Prostate gland (tissue), 2 donors: ENCODE measurements around the gene TOX3. TPM values are rescaled to one million over a fixed set of nuclear protein-coding genes. Genes with fewer than 3 reads are reported as not detected.

Experiments used
- DNase-seq: peaks from one replicate; pipeline ENCODE4 v3.0.0-alpha.2; 2019; ENCODE audit warnings: low spot score
- H3K27ac ChIP-seq, 2 donors: fragments of 200-600 bp; sonication (generic); 2 replicates each; pipeline ENCODE4 v1.5.1; 2017 to 2019
- H3K27me3 ChIP-seq: fragments of 200-600 bp; sonication (generic); replicated peaks from 2 replicates; pipeline ENCODE4 v1.5.1; 2019; ENCODE audit not compliant: insufficient read depth
- H3K36me3 ChIP-seq, 2 donors: fragments of 200-600 bp; sonication (generic); 1 replicate in 1 of 2; 2 replicates in 1 of 2; pipeline versions ENCODE4 v1.5.1 to v1.8.1; 2017 to 2019
- H3K4me1 ChIP-seq: fragments of 200-600 bp; sonication (generic); replicated peaks from 2 replicates; pipeline ENCODE4 v1.5.1; 2019
- H3K4me3 ChIP-seq, 2 donors: fragments of 200-600 bp; sonication (generic); 2 replicates each; pipeline ENCODE4 v1.5.1; 2017 to 2019
- H3K9me3 ChIP-seq: fragments of 200-600 bp; sonication (generic); 2 replicates; pipeline ENCODE4 v1.5.1; 2017
- POLR2A ChIP-seq: fragments of 450-650 bp; IDR thresholded peaks from one replicate; pipeline ENCODE4 v1.6.1; 2016; ENCODE audit warnings: antibody characterized with exemption, mild to moderate bottlenecking
- POLR2AphosphoS5 ChIP-seq: sonication (generic); formaldehyde crosslinking; IDR thresholded peaks from one replicate; pipeline ENCODE4 v1.6.1; 2017; ENCODE audit warnings: antibody characterized with exemption
- WGBS: methylation state at CpG from one replicate; pipeline ENCODE4 v1.1.5; 2018; 5-methylcytosine and 5-hydroxymethylcytosine counted together
- intact Hi-C: fragments of 100-400 bp; cut with DNase I; formaldehyde crosslinking; loops from one replicate; pipeline ENCODE4 v1.14.2; 2022
- total RNA-seq, 2 donors: library from RNA; depleted of rRNA; stranded (reverse); fragments of >200 nt; gene quantifications; one replicate each; pipeline ENCODE4 v1.1.0, GENCODE V29; 2016
- TF ChIP-seq, protein P1 (sequence below), 4 experiments: fragments of 200-600 bp in 2 of 4; fragments of 450-650 bp in 2 of 4; sonication (generic) in 2 of 4; IDR thresholded peaks; 1 replicate in 3 of 4; 2 replicates in 1 of 4; pipeline ENCODE4 v1.5.1; 2016 to 2019; ENCODE audit warnings: antibody characterized with exemption in 4 of 4, mild to moderate bottlenecking in 2 of 4, moderate library complexity in 2 of 4

The TOX3 gene
- total RNA-seq, 2 donors from 2014 or later, result 0.57 to 1.7 TPM

GRCh38 chr16:52537516-52537915, 9.4 kb downstream of the TOX3 start:
- TF ChIP-seq POLR2AphosphoS5 (no peak), POLR2A (no peak)
- TF ChIP-seq, protein P1, sequence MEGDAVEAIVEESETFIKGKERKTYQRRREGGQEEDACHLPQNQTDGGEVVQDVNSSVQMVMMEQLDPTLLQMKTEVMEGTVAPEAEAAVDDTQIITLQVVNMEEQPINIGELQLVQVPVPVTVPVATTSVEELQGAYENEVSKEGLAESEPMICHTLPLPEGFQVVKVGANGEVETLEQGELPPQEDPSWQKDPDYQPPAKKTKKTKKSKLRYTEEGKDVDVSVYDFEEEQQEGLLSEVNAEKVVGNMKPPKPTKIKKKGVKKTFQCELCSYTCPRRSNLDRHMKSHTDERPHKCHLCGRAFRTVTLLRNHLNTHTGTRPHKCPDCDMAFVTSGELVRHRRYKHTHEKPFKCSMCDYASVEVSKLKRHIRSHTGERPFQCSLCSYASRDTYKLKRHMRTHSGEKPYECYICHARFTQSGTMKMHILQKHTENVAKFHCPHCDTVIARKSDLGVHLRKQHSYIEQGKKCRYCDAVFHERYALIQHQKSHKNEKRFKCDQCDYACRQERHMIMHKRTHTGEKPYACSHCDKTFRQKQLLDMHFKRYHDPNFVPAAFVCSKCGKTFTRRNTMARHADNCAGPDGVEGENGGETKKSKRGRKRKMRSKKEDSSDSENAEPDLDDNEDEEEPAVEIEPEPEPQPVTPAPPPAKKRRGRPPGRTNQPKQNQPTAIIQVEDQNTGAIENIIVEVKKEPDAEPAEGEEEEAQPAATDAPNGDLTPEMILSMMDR (IDR thresholded peaks at IDR 0.05), result no peak
- H3K4me1 ChIP-seq, result no peaks in the 10 kb centered on the region
- no peak overlapping the region for H3K4me3 ChIP-seq
- no peak for DNase-seq
- H3K36me3 ChIP-seq, result no peaks in the 10 kb centered on the region
- 37% methylated on average over 3 of the region's 3 CpGs for WGBS
- intact Hi-C loops, result no loop called here
- H3K9me3 ChIP-seq, result no peaks in the 10 kb centered on the region
- no peaks in the 10 kb centered on the region for H3K27me3 ChIP-seq
- no peak overlapping the region for H3K27ac ChIP-seq

- no peak for DNase-seq
- H3K4me1 ChIP-seq, result no peaks in the 10 kb centered on the region
- 90% methylated on average over 3 of the region's 3 CpGs for WGBS
- no peak overlapping the region for H3K4me3 ChIP-seq
- no peak overlapping the region for H3K27ac ChIP-seq
- no peaks in the 10 kb centered on the region for H3K27me3 ChIP-seq
- H3K36me3 ChIP-seq, result no peaks in the 10 kb centered on the region
- TF ChIP-seq POLR2AphosphoS5 (no peak), POLR2A (no peak)
- TF ChIP-seq, protein P1 (IDR thresholded peaks at IDR 0.05), result no peak
- no peaks in the 10 kb centered on the region for H3K9me3 ChIP-seq
- intact Hi-C loops, result no loop called here
Observed at GRCh38 chr16:52535076-52535475, 11.9 kb downstream of the TOX3 start.

DNA sequence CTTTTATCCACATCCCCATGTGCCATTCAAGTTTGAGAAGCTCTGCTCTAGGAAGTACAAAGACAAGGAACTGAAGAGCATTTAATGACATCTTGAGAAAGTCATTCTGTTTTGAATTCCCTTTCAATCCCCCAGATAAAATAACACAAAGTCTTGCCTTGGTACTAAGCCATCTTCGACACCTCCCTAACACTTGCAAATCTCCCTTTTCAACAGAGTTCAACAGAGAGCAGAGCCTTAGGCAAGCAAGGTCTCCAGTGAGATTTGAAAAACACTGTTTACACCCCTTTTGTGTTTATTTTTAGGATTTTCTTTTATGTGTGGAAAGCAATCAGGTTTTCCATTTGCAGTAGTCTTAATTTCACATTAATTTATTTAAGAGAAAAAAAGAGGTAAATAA, 13.6 kb downstream of the TOX3 start:
- Histone ChIP-seq H3K36me3 (no peaks in the 10 kb centered on the region), H3K4me3 (no peak overlapping the region), H3K27me3 (no peaks in the 10 kb centered on the region), H3K27ac (no peak overlapping the region), H3K4me1 (no peaks in the 10 kb centered on the region), H3K9me3 (no peaks in the 10 kb centered on the region)
- 83% methylated on average over 1 of the region's 1 CpG for WGBS
- TF ChIP-seq POLR2AphosphoS5, result no peak
- TF ChIP-seq, protein P1 (IDR thresholded peaks at IDR 0.05), result no peak
- no peak for DNase-seq
- intact Hi-C loops, result no loop called here

DNA sequence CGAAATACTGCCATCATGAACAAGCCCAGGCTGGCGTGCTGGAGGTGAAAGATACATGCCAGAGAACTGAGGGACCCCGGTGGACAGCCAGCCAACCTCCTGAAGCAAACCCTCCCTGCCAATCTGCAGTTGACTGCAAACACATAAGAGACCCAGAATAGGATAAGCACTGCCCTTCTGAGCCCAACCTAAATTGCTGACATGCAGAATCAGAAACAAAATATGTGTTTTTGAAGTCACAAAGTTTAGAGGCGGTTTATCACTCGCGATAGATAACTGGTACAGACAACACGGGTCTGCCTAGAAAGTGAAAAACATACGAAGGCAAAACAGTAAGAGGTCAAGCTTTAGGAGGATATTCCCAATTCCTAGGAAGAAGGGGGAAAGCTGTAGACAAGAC, 14.6 kb downstream of the TOX3 start:
- no peaks in the 10 kb centered on the region for H3K4me1 ChIP-seq
- WGBS, result 89% methylated on average over 8 of the region's 8 CpGs
- H3K27me3 ChIP-seq, result no peaks in the 10 kb centered on the region
- intact Hi-C loops, result no loop called here
- H3K4me3 ChIP-seq, result no peak overlapping the region
- no peaks in the 10 kb centered on the region for H3K9me3 ChIP-seq
- no peak for DNase-seq
- no peak overlapping the region for H3K27ac ChIP-seq
- TF ChIP-seq POLR2A (no peak), POLR2AphosphoS5 (no peak)
- TF ChIP-seq, protein P1 (IDR thresholded peaks at IDR 0.05), result no peak
- no peaks in the 10 kb centered on the region for H3K36me3 ChIP-seq

DNA sequence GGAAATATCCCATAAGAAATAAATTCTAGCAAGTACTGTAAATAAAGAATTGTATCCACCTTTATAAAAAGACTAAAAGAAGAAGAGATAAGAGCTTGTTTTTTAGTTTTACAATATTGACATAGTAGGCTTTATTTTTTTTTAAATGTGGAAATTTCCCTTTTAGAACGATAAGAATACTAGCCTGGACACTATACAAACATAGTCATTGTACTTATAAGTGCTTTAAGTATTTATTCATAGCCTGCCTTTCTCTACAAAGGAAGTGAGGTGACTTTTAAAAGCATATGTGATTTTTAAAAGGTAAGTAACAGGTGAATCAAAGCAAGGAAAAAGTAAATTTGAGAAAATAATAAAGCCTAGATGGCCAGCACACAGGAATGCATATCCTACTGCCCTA, 17.7 kb downstream of the TOX3 start:
- no peak for DNase-seq
- intact Hi-C loops, result no loop called here
- H3K4me1 ChIP-seq, result no peaks in the 10 kb centered on the region
- H3K4me3 ChIP-seq, result no peak overlapping the region
- 42% methylated on average over 1 of the region's 1 CpG for WGBS
- no peaks in the 10 kb centered on the region for H3K36me3 ChIP-seq
- no peak overlapping the region for H3K27ac ChIP-seq
- H3K9me3 ChIP-seq, result no peaks in the 10 kb centered on the region
- no peaks in the 10 kb centered on the region for H3K27me3 ChIP-seq
- TF ChIP-seq POLR2A (no peak), POLR2AphosphoS5 (no peak)
- TF ChIP-seq, protein P1 (IDR thresholded peaks at IDR 0.05), result no peak
